Peyer's patch (tissue), 4 donors: ENCODE results near the gene ME2.

Experiments used
- POLR2A ChIP-seq, 2 donors: fragments of 450-650 bp; IDR thresholded peaks; one replicate each; pipeline ENCODE4 v1.5.1; 2017; ENCODE audit warnings: antibody characterized with exemption in 2 of 2, mild to moderate bottlenecking in 2 of 2, moderate library complexity in 2 of 2
- TF ChIP-seq, protein P1 (sequence below), 6 experiments: fragments of 450-650 bp in 4 of 6; fragments of 200-600 bp in 2 of 6; sonication (generic) in 1 of 6; IDR thresholded peaks; one replicate each; pipeline ENCODE4 v1.5.1; 2017 to 2019; ENCODE audit warnings: antibody characterized with exemption in 6 of 6, mild to moderate bottlenecking in 3 of 6, moderate library complexity in 1 of 6

DNA sequence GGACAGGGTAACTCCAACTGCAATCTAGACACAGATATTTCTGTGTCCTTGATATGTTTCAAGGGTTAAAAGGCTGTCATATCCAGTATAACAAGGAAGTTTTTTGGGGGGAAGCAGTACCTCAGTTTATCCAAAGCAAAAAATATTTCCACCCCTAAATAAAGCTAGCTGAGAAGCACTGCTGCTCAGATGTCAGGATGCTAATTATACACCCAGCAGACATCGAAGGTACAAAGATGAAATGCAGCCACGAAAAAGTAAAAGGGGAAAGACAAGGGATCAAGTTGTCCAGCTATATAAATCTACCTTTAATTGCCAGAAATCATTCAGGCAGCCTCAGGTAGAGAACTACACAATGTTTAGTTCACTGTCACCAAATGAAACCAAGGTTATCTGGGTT lies 115.1 kb downstream of the ME2 start:
- TF ChIP-seq, protein P1, sequence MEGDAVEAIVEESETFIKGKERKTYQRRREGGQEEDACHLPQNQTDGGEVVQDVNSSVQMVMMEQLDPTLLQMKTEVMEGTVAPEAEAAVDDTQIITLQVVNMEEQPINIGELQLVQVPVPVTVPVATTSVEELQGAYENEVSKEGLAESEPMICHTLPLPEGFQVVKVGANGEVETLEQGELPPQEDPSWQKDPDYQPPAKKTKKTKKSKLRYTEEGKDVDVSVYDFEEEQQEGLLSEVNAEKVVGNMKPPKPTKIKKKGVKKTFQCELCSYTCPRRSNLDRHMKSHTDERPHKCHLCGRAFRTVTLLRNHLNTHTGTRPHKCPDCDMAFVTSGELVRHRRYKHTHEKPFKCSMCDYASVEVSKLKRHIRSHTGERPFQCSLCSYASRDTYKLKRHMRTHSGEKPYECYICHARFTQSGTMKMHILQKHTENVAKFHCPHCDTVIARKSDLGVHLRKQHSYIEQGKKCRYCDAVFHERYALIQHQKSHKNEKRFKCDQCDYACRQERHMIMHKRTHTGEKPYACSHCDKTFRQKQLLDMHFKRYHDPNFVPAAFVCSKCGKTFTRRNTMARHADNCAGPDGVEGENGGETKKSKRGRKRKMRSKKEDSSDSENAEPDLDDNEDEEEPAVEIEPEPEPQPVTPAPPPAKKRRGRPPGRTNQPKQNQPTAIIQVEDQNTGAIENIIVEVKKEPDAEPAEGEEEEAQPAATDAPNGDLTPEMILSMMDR (IDR thresholded peaks at IDR 0.05) = no peak
- no peak for TF ChIP-seq POLR2A (IDR thresholded peaks at IDR 0.05)
